Measurements from ENCODE around the gene PTPRS.

The PTPRS gene

GRCh38 chr19:5372572-5373200 lies 32.1 kb upstream of the PTPRS start:
- Histone ChIP-seq H3K27ac (replicated peaks) (no peak overlapping the region), H3K27me3 (ENCODE audit: insufficient read depth, poor library complexity, severe bottlenecking) (no peaks in the 10 kb centered on the region), H3K4me3 (replicated peaks; ENCODE audit: insufficient read depth, low read length) (no peak overlapping the region)
- DNase-seq (ENCODE audit: low read depth in 1 of 2, low spot score in 1 of 2): no peak
- TF ChIP-seq POLR2AphosphoS5 (IDR thresholded peaks at IDR 0.05; ENCODE audit: low read depth) (no peak), GABPA (IDR thresholded peaks at IDR 0.05; ENCODE audit: low read depth) (no peak), REST (IDR thresholded peaks at IDR 0.05; ENCODE audit: insufficient replicate concordance, low read depth) (no peak)

GRCh38 chr19:5369962-5370367 lies 29.4 kb upstream of the PTPRS start:
- H3K27ac ChIP-seq (replicated peaks): no peak overlapping the region
- peak in 1 of 2 experiments; percentile 49 for DNase-seq (ENCODE audit: low read depth in 1 of 2, low spot score in 1 of 2)
- no peak overlapping the region for H3K4me3 ChIP-seq (replicated peaks; ENCODE audit: insufficient read depth, low read length)
- no peaks in the 10 kb centered on the region for H3K27me3 ChIP-seq (ENCODE audit: insufficient read depth, poor library complexity, severe bottlenecking)
- TF ChIP-seq GABPA (IDR thresholded peaks at IDR 0.05; ENCODE audit: low read depth) (no peak), CTCF (IDR thresholded peaks at IDR 0.05; ENCODE audit: insufficient read depth, low read length) (peak; percentile 43), POLR2AphosphoS5 (IDR thresholded peaks at IDR 0.05; ENCODE audit: low read depth) (no peak), SPI1 (IDR thresholded peaks at IDR 0.05; ENCODE audit: borderline replicate concordance, low read depth) (no peak)

GRCh38 chr19:5369304-5369703 lies 28.7 kb upstream of the PTPRS start:
- DNase-seq (ENCODE audit: low read depth in 1 of 2, low spot score in 1 of 2): no peak
- Histone ChIP-seq H3K4me3 (replicated peaks; ENCODE audit: insufficient read depth, low read length) (no peak overlapping the region), H3K27ac (replicated peaks) (no peak overlapping the region), H3K27me3 (ENCODE audit: insufficient read depth, poor library complexity, severe bottlenecking) (no peaks in the 10 kb centered on the region)
- TF ChIP-seq SPI1 (IDR thresholded peaks at IDR 0.05; ENCODE audit: borderline replicate concordance, low read depth): no peak

- DNase-seq (ENCODE audit: low read depth in 1 of 2, low spot score in 1 of 2): no peak
- no peak for TF ChIP-seq POLR2AphosphoS5 (IDR thresholded peaks at IDR 0.05; ENCODE audit: low read depth)
- TF ChIP-seq REST (IDR thresholded peaks at IDR 0.05; ENCODE audit: insufficient replicate concordance, low read depth): no peak
- no peak for TF ChIP-seq SPI1 (IDR thresholded peaks at IDR 0.05; ENCODE audit: borderline replicate concordance, low read depth)
- TF ChIP-seq GABPA (IDR thresholded peaks at IDR 0.05; ENCODE audit: low read depth): no peak
- TF ChIP-seq CTCF (IDR thresholded peaks at IDR 0.05; ENCODE audit: insufficient read depth, low read length): no peak
- H3K27ac ChIP-seq (replicated peaks): no peak overlapping the region
- no peaks in the 10 kb centered on the region for H3K27me3 ChIP-seq (ENCODE audit: insufficient read depth, poor library complexity, severe bottlenecking)
- no peak overlapping the region for H3K4me3 ChIP-seq (replicated peaks; ENCODE audit: insufficient read depth, low read length)
Observed at GRCh38 chr19:5367530-5368133, 27.0 kb upstream of the PTPRS start.

All from HL-60 (cell line).